Nephron (organoid): ENCODE results near the gene AKAP9.

Experiments used
- H3K27ac Mint-ChIP-seq, 3 experiments: 2 replicates each; pipeline ENCODE4 v1.8.0; 2020; ENCODE audit warnings: mixed read lengths in 3 of 3, mild to moderate bottlenecking in 2 of 3, moderate library complexity in 1 of 3
- H3K27me3 Mint-ChIP-seq: 2 replicates; pipeline ENCODE4 v1.8.0; 2021; ENCODE audit warnings: low read depth, mild to moderate bottlenecking, moderate library complexity, mixed read lengths
- H3K36me3 Mint-ChIP-seq: 2 replicates; pipeline ENCODE4 v1.8.0; 2020; ENCODE audit warnings: low read depth, mixed read lengths
- H3K4me1 Mint-ChIP-seq: 2 replicates; pipeline ENCODE4 v1.8.0; 2020; ENCODE audit warnings: mixed read lengths
- H3K4me3 Mint-ChIP-seq, 3 experiments: 2 replicates each; pipeline ENCODE4 v1.8.0; 2020; ENCODE audit warnings: mild to moderate bottlenecking in 3 of 3, mixed read lengths in 3 of 3, moderate library complexity in 2 of 3
- H3K9me3 Mint-ChIP-seq: 2 replicates; pipeline ENCODE4 v1.8.0; 2020; ENCODE audit warnings: mixed read lengths
- TF ChIP-seq, protein P1 (sequence below), 3 experiments: fragments of 200-600 bp; sonication (generic); IDR thresholded peaks; one replicate each; pipeline ENCODE4 v1.5.0; 2021; ENCODE audit warnings: antibody characterized with exemption in 3 of 3; ENCODE audit not compliant: unreplicated experiment in 3 of 3

The AKAP9 gene

DNA sequence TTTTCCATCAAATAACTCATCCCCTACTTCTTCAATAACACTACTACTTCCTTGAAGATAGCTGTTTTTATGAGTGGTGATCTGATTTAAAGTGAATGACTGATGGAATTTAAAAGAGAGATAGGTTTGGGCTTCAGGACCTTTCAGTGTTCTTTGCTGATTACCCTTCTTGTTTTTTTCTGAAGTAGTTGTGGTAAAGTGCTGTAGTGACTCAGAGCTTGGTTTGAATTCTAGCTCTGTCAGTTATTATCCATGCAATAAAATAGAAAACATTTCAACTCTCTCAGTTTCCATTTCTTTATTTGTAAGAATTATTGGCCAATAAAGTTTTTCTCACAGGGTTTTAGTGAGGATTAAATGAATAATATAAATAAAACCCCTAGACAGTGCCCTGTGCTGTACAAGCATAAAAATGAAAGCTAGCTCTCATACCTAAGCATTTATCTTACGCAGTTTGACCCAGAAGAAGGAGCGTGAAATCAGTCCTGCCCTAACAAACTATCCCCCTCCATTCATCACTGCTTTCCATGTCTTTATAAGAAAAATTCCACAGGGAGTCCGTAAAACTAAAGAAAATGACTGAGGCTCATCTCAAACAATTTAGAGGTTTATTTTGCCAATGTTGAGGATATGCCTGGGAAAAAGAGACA lies 25.1 kb upstream of the AKAP9 start:
- H3K27me3 Mint-ChIP-seq = no peaks in the 10 kb centered on the region

DNA sequence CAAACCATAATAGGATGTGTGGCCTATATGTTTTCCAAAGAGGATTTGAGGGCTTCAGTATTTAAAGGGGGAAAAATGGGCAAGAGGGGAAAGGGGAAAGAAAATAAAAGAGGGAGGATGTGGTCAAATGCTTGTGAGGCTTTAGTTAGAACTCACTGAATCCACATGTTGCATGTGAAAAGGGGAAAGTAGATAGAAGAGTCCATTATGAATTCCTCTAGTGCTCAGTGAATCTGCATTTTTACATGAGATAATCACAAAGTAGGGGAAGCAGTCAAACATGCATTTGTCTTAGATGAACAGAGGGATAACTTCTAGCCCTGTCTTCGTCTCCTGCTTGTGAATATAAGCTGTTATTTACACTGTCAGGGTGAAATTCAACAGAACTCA lies 24.6 kb upstream of the AKAP9 start:
- Mint-ChIP-seq H3K27ac (no peak overlapping the region), H3K4me3 (no peak overlapping the region), H3K9me3 (no peaks in the 10 kb centered on the region), H3K4me1 (no peaks in the 10 kb centered on the region), H3K36me3 (no peaks in the 10 kb centered on the region), H3K27me3 (no peaks in the 10 kb centered on the region)
- TF ChIP-seq, protein P1, sequence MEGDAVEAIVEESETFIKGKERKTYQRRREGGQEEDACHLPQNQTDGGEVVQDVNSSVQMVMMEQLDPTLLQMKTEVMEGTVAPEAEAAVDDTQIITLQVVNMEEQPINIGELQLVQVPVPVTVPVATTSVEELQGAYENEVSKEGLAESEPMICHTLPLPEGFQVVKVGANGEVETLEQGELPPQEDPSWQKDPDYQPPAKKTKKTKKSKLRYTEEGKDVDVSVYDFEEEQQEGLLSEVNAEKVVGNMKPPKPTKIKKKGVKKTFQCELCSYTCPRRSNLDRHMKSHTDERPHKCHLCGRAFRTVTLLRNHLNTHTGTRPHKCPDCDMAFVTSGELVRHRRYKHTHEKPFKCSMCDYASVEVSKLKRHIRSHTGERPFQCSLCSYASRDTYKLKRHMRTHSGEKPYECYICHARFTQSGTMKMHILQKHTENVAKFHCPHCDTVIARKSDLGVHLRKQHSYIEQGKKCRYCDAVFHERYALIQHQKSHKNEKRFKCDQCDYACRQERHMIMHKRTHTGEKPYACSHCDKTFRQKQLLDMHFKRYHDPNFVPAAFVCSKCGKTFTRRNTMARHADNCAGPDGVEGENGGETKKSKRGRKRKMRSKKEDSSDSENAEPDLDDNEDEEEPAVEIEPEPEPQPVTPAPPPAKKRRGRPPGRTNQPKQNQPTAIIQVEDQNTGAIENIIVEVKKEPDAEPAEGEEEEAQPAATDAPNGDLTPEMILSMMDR (IDR thresholded peaks at IDR 0.05; ENCODE audit: unreplicated experiment in 3 of 3) = no peak

More for the DNA sequence above, 25.1 kb upstream of the AKAP9 start:
- no peaks in the 10 kb centered on the region for H3K9me3 Mint-ChIP-seq
- no peaks in the 10 kb centered on the region for H3K4me1 Mint-ChIP-seq
- TF ChIP-seq, protein P1 (IDR thresholded peaks at IDR 0.05; ENCODE audit: unreplicated experiment in 3 of 3) = no peak
- no peak overlapping the region for H3K4me3 Mint-ChIP-seq
- H3K27ac Mint-ChIP-seq = no peak overlapping the region
- no peaks in the 10 kb centered on the region for H3K36me3 Mint-ChIP-seq

DNA sequence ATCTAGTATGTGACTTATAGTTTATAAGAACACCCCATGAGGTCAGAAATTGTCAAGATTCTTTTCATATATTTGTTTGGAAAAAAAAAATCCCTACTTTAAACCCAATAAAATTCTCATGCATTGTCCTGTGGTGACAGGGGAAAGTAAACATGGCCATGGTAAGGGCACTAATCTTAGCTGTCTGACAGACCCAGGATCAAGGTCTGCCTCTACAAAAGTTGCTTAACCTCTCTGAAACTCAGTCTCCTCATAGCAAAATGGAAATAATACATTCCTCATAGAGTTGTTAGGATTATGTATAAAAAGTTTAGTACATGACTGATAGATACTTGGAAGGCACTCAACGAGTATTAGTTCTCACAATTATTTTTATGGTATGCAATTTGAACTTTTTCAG lies 22.3 kb upstream of the AKAP9 start:
- Mint-ChIP-seq H3K9me3 (no peaks in the 10 kb centered on the region), H3K27ac (no peak overlapping the region), H3K4me1 (no peaks in the 10 kb centered on the region), H3K4me3 (no peak overlapping the region), H3K36me3 (no peaks in the 10 kb centered on the region), H3K27me3 (no peaks in the 10 kb centered on the region)
- TF ChIP-seq, protein P1 (IDR thresholded peaks at IDR 0.05; ENCODE audit: unreplicated experiment in 3 of 3) = no peak

DNA sequence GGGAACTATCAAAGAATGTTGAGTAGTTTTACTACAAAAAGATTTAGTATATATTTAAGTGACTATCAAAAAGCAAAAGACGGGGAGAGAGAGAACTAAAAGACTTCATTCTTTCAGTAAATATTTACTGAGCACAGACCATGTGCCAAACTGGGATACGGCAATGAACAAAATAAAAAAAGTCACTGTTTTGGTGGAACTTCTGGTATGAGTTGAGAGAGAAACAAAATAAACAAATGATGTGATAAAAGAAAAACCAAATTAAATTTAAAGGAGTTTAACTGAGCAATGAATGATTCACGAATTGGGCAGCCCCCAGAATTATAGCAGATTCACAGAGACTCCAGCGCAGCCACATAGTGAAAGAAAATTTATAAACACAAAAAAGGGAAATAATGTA lies 17.8 kb upstream of the AKAP9 start:
- no peaks in the 10 kb centered on the region for H3K4me1 Mint-ChIP-seq
- H3K4me3 Mint-ChIP-seq = no peak overlapping the region

DNA sequence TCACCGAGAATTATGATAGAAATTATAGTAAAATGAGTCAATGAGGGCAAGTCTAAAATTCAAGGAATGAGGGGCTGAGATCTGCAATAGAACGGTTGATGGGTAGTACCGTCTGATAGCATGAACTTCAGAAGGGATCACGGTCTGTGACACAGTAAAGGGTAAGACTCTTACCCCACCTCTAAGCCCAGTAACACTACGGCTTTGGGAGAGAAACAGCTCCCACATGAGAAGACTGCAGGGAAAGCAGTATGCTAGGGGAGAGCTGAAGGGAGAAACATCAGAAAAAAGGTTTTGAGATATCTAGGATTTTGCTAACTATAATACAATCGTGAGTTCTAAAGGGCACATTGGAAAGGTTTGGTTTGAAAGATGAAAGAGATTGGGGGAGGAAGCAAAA lies 12.8 kb upstream of the AKAP9 start:
- Mint-ChIP-seq H3K27ac (no peak overlapping the region), H3K36me3 (no peaks in the 10 kb centered on the region), H3K9me3 (no peaks in the 10 kb centered on the region), H3K27me3 (peaks cover 5% of the 10 kb centered on the region), H3K4me1 (no peaks in the 10 kb centered on the region), H3K4me3 (no peak overlapping the region)
- TF ChIP-seq, protein P1 (IDR thresholded peaks at IDR 0.05; ENCODE audit: unreplicated experiment in 3 of 3) = no peak

More for the DNA sequence above, 17.8 kb upstream of the AKAP9 start:
- Mint-ChIP-seq H3K27me3 (peaks cover 5% of the 10 kb centered on the region), H3K36me3 (no peaks in the 10 kb centered on the region), H3K27ac (no peak overlapping the region), H3K9me3 (no peaks in the 10 kb centered on the region)
- TF ChIP-seq, protein P1 (IDR thresholded peaks at IDR 0.05; ENCODE audit: unreplicated experiment in 3 of 3) = no peak

DNA sequence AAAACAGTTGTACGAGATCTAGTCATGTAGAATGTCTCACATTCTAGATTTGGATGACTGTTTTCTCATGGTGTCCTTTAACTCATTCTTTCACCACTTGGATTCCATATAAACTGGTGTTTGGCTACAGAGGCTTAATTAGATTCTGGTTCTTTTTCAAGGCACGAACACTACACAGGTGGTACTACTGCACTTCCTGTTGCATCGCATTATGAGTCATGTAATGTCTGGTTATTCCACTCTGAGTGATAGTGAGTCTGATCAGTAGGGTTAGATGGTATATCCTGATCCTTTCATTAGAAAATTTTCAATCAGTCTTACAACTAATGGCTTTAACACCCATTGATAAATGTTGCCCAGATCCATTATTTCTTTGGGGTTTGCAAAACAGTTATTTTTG lies 11.2 kb upstream of the AKAP9 start:
- Mint-ChIP-seq H3K4me3 (no peak overlapping the region), H3K9me3 (no peaks in the 10 kb centered on the region), H3K4me1 (no peaks in the 10 kb centered on the region), H3K36me3 (no peaks in the 10 kb centered on the region), H3K27me3 (peaks cover 5% of the 10 kb centered on the region), H3K27ac (no peak overlapping the region)
- TF ChIP-seq, protein P1 (IDR thresholded peaks at IDR 0.05; ENCODE audit: unreplicated experiment in 3 of 3) = no peak
